PC-9 (cell line): ENCODE results near the gene PRXL2A. TPM values are rescaled to one million over a fixed set of nuclear protein-coding genes. Genes with fewer than 3 reads are reported as not detected.

Experiments
- BruUV-seq: library from RNA; stranded (reverse); fragments of 400-500 nt; replicated peaks from 2 replicates; lab custom pipeline; 2021; lab: Mats Ljungman, UMichigan
- CTCF ChIA-PET: fragments of 300-600 bp; sonication (Branson Sonifier 250); formaldehyde crosslinking; loops from one replicate; lab custom pipeline; 2022; ENCODE audit warnings: antibody characterized with exemption; lab: Charles Lee
- POLR2A ChIA-PET: fragments of 300-600 bp; sonication (Branson Sonifier 250); formaldehyde crosslinking; loops from one replicate; lab custom pipeline; 2022; ENCODE audit warnings: antibody characterized with exemption; ENCODE audit not compliant: unreplicated experiment; lab: Charles Lee
- DNase-seq, 2 experiments: peaks; one replicate each; pipeline versions ENCODE4 v3.0.0 to v3.0.0-alpha.2; 2015 to 2022; ENCODE audit warnings: mixed read lengths in 1 of 2
- H2AFZ ChIP-seq: fragments of 200-600 bp; sonication (generic); 2 replicates; pipeline ENCODE4 v1.8.1; 2017; ENCODE audit warnings: antibody characterized with exemption
- H3F3A ChIP-seq: fragments of 200-600 bp; sonication (generic); 2 replicates; pipeline ENCODE4 v1.8.1; 2017; ENCODE audit warnings: antibody characterized with exemption, mild to moderate bottlenecking, low read depth; ENCODE audit not compliant: insufficient read depth
- H3K27ac ChIP-seq: fragments of 200-600 bp; sonication (generic); 2 replicates; pipeline ENCODE4 v1.6.1; 2016; ENCODE audit warnings: mixed run types
- H3K27me3 ChIP-seq: fragments of 200-600 bp; sonication (generic); 2 replicates; pipeline ENCODE4 v1.6.1; 2016; ENCODE audit warnings: low read depth, mixed run types; ENCODE audit not compliant: insufficient read depth
- H3K36me3 ChIP-seq: fragments of 200-600 bp; sonication (generic); 2 replicates; pipeline ENCODE4 v1.6.1; 2016; ENCODE audit warnings: low read depth, mixed run types
- H3K4me1 ChIP-seq: fragments of 200-600 bp; sonication (generic); replicated peaks from 2 replicates; pipeline ENCODE4 v1.6.1; 2016; ENCODE audit warnings: mixed run types; ENCODE audit not compliant: insufficient read depth
- H3K4me2 ChIP-seq: fragments of 200-600 bp; sonication (generic); 2 replicates; pipeline ENCODE4 v1.6.1; 2017; ENCODE audit warnings: mixed run types
- H3K4me3 ChIP-seq: fragments of 200-600 bp; sonication (generic); 2 replicates; pipeline ENCODE4 v1.6.1; 2016; ENCODE audit warnings: mixed run types
- H3K79me2 ChIP-seq: fragments of 200-600 bp; sonication (generic); 2 replicates; pipeline ENCODE4 v1.6.1; 2017; ENCODE audit warnings: low read depth, mixed run types
- H3K9me2 ChIP-seq: fragments of 200-600 bp; sonication (generic); 2 replicates; pipeline ENCODE4 v1.8.1; 2017; ENCODE audit warnings: mild to moderate bottlenecking; ENCODE audit not compliant: insufficient read depth
- H3K9me3 ChIP-seq: fragments of 200-600 bp; sonication (generic); 2 replicates; pipeline ENCODE4 v1.8.1; 2016; ENCODE audit warnings: low read depth; ENCODE audit not compliant: insufficient read depth
- H4K20me1 ChIP-seq: fragments of 200-600 bp; sonication (generic); 2 replicates; pipeline ENCODE4 v1.8.1; 2017; ENCODE audit not compliant: insufficient read depth
- CTCF ChIP-seq: fragments of 200-600 bp; sonication (generic); conservative IDR thresholded peaks from 2 replicates; pipeline ENCODE4 v1.6.1; 2017; ENCODE audit warnings: mixed run types, antibody characterized with exemption, mild to moderate bottlenecking, moderate library complexity
- EZH2 ChIP-seq: fragments of 200-600 bp; sonication (generic); IDR thresholded peaks from 2 replicates; pipeline ENCODE4 v1.8.0; 2017; ENCODE audit warnings: antibody characterized with exemption, low read depth
- intact Hi-C: fragments of 100-400 bp; cut with micrococcal nuclease; formaldehyde crosslinking; loops from one replicate; pipeline ENCODE4 v1.10.0; 2022; ENCODE audit not compliant: unreplicated experiment
- total RNA-seq: library from RNA; stranded (reverse); gene quantifications from 2 replicates; pipeline ENCODE4 v1.2.3, GENCODE V29; 2021

Gene PRXL2A
- total RNA-seq, 1 experiment from 2014 or later = 88.7 TPM

- TSS peak; percentile 5 for BruUV-seq
- Histone ChIP-seq H3K4me3 (peak overlapping the region; percentile 7; the same call in 1 of the 2 replicates), H3F3A (peaks cover 88% of the 10 kb centered on the region), H3K9me2 (no peaks in the 10 kb centered on the region), H2AFZ (no peak overlapping the region), H3K27ac (peak overlapping the region; percentile 91), H3K27me3 (no peaks in the 10 kb centered on the region), H3K4me1 (peaks cover 97% of the 10 kb centered on the region), H3K79me2 (peaks cover 98% of the 10 kb centered on the region), H3K36me3 (peaks cover 57% of the 10 kb centered on the region), H4K20me1 (0 out of 2 replicates have a peak, but pooled peaks cover 4% of the 10 kb centered on the region), H3K9me3 (no peaks in the 10 kb centered on the region), H3K4me2 (peak overlapping the region; percentile 56)
- DNase-seq = peak; percentile 41 to 85
- ChIA-PET CTCF (interaction anchor here (0.6 to 2.0 kb wide), 3 partner anchors 13 to 33 kb away, joined by 3 to 10 read pairs (median 5); no protein-coding TSS in a partner anchor), POLR2A (interaction anchor here (0.6 to 1.2 kb wide), 8 partner anchors 10 to 64 kb away, joined by 3 to 36 read pairs (median 4); partner anchors contain the start of gene PRXL2A)
- intact Hi-C loops = no loop called here
- no peak for TF ChIP-seq EZH2
- no peak for TF ChIP-seq CTCF
These were observed 64.1 kb downstream of the PRXL2A start for GRCh38 chr10:80472234-80473095.

- no peaks in the 10 kb centered on the region for H3K9me2 ChIP-seq
- peaks cover 97% of the 10 kb centered on the region for H3K4me1 ChIP-seq
- H3K9me3 ChIP-seq = no peaks in the 10 kb centered on the region
- intact Hi-C loops = no loop called here
- TF ChIP-seq EZH2 (no peak), CTCF (no peak)
- no peak overlapping the region for H2AFZ ChIP-seq
- peak overlapping the region; percentile 7; the same call in 1 of the 2 replicates for H3K4me3 ChIP-seq
- DNase-seq = no peak
- H3K27me3 ChIP-seq = no peaks in the 10 kb centered on the region
- H3K79me2 ChIP-seq = peaks cover 98% of the 10 kb centered on the region
- peaks cover 64% of the 10 kb centered on the region for H3K36me3 ChIP-seq
- peak overlapping the region; percentile 91 for H3K27ac ChIP-seq
- H4K20me1 ChIP-seq = 0 out of 2 replicates have a peak, but pooled peaks cover 4% of the 10 kb centered on the region
- ChIA-PET POLR2A (no interaction called here), CTCF (interaction anchor here (2.0 kb wide), 1 partner anchor 32 kb away, joined by 10 read pairs; no protein-coding TSS in a partner anchor)
- peaks cover 90% of the 10 kb centered on the region for H3F3A ChIP-seq
- peak overlapping the region; percentile 56 for H3K4me2 ChIP-seq
- BruUV-seq = no TSS peak
These were observed 64.8 kb downstream of the PRXL2A start for GRCh38 chr10:80473096-80473657.
